HG03280 (cell line): ENCODE measurements around the gene TUT7.
"Not testable (repeated sequence)": the region's sequence is repeated elsewhere in the genome, so short reads cannot be mapped to it uniquely, and the experiment has no call there.

ENCODE experiments used
- ATAC-seq: cut with Tn5 transposase; IDR thresholded peaks from one replicate; pipeline ENCODE4 v1.9.1; 2021; ENCODE audit warnings: mild to moderate bottlenecking, moderate library complexity; ENCODE audit not compliant: unreplicated experiment

Gene TUT7

GRCh38 chr9:86354011-86354817 lies at the start of gene TUT7:
Gene TUT7 (minus strand): TSS chr9:86354410. CDS start chr9:86353199, 1,211 bp downstream.
- peak; percentile 81 for ATAC-seq

- no peak for ATAC-seq
These were observed 48.4 kb upstream of the TUT7 start for GRCh38 chr9:86402591-86402990.

GRCh38 chr9:86396412-86396811 lies 42.2 kb upstream of the TUT7 start:
- no peak for ATAC-seq

GRCh38 chr9:86390184-86390583 lies 36.0 kb upstream of the TUT7 start:
- not testable (repeated sequence) for ATAC-seq

- ATAC-seq: no peak
These were observed 35.4 kb upstream of the TUT7 start for GRCh38 chr9:86389628-86390027.

- ATAC-seq: no peak
These were observed 33.2 kb upstream of the TUT7 start for GRCh38 chr9:86387376-86387775.

GRCh38 chr9:86383000-86383399 lies 28.8 kb upstream of the TUT7 start:
- ATAC-seq: not testable (repeated sequence)

- ATAC-seq: no peak
These were observed 21.8 kb upstream of the TUT7 start for GRCh38 chr9:86376016-86376415.

GRCh38 chr9:86369810-86370209 lies 15.6 kb upstream of the TUT7 start:
- ATAC-seq: no peak

- no peak for ATAC-seq
These were observed 14.8 kb upstream of the TUT7 start for GRCh38 chr9:86368871-86369521.

- no peak for ATAC-seq
These were observed 7.0 kb upstream of the TUT7 start for GRCh38 chr9:86361176-86361575.

GRCh38 chr9:86359151-86359879 lies 5.1 kb upstream of the TUT7 start:
- ATAC-seq: no peak

- ATAC-seq: no peak
These were observed 3.0 kb upstream of the TUT7 start for GRCh38 chr9:86356871-86357866.

GRCh38 chr9:86355814-86356213 lies 1.6 kb upstream of the TUT7 start:
- no peak for ATAC-seq

GRCh38 chr9:86354818-86355309 lies 654 bp upstream of the TUT7 start:
- no peak for ATAC-seq

GRCh38 chr9:86353655-86354010 lies 577 bp downstream of the TUT7 start:
- ATAC-seq: no peak

- ATAC-seq: no peak
These were observed 1.7 kb downstream of the TUT7 start for GRCh38 chr9:86352440-86353077.

GRCh38 chr9:86351880-86352279 lies 2.3 kb downstream of the TUT7 start:
- ATAC-seq: no peak

GRCh38 chr9:86350006-86350760 lies 4.0 kb downstream of the TUT7 start:
- no peak for ATAC-seq
